Measurements from ENCODE around the gene TPM1.

DNA sequence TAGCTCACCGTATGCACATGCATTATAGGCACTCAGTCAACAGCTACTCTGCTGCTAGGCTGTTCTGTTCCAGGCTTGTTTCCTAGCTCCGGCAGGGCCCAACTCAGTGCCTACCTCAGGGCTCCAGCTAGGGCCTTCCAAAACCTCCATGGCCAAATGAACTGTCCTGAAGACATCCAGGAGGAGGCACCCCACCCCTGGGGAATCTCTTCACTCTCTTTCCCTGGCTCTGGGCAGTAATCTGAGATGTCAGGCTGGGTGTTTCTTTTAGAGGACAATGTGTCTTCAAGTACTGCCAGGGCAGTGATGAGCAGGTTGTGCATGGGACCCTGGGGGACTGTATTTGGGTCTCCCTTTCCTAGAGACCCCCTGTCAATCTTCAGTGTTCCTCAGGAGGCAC is 38.3 kb upstream of the TPM1 start:
- TF ChIP-seq POLR2A (IDR thresholded peaks at IDR 0.05) (no peak), CTCF (IDR thresholded peaks at IDR 0.05) (no peak), POLR2AphosphoS5 (IDR thresholded peaks at IDR 0.05) (no peak), EP300 (IDR thresholded peaks at IDR 0.05) (no peak)
